ENCODE results near the gene PCYT1A.

- no peak for TF ChIP-seq CTCF (IDR thresholded peaks at IDR 0.05)
- no peak for TF ChIP-seq FOXJ3 (CRISPR knock-in tag; IDR thresholded peaks at IDR 0.05; ENCODE audit: borderline replicate concordance)
- TF ChIP-seq NR3C1 (CRISPR knock-in tag; conservative IDR thresholded peaks at IDR 0.05; ENCODE audit: low read depth): no peak
These were observed 69.3 kb downstream of the PCYT1A start for GRCh38 chr3:196218155-196218712.
